Measurements from ENCODE around the gene SCUBE2. TPM values are rescaled to one million over a fixed set of nuclear protein-coding genes. Genes with fewer than 3 reads are reported as not detected.

SCUBE2 gene
- total RNA-seq, 1 donor from 2014 or later = 2.5 TPM

GRCh38 chr11:9069862-9070470 is 21.4 kb downstream of the SCUBE2 start:
- peaks cover 5% of the 10 kb centered on the region for H3K9me3 Mint-ChIP-seq (ENCODE audit: unreplicated experiment)
- no peak for DNase-seq
- H3K4me1 Mint-ChIP-seq (ENCODE audit: low read depth, unreplicated experiment) = peaks cover 37% of the 10 kb centered on the region
- no peaks in the 10 kb centered on the region for H3K27me3 Mint-ChIP-seq (ENCODE audit: unreplicated experiment)
- no peak for TF ChIP-seq CTCF (IDR thresholded peaks at IDR 0.05; ENCODE audit: partially characterized antibody, unreplicated experiment)
- H3K4me3 Mint-ChIP-seq (ENCODE audit: unreplicated experiment) = peak overlapping the region; percentile 1
- no peak overlapping the region for H3K27ac Mint-ChIP-seq (ENCODE audit: unreplicated experiment)
- no peaks in the 10 kb centered on the region for H3K36me3 Mint-ChIP-seq (ENCODE audit: unreplicated experiment)

GRCh38 chr11:9069256-9069655 is 22.1 kb downstream of the SCUBE2 start:
- H3K4me1 Mint-ChIP-seq (ENCODE audit: low read depth, unreplicated experiment) = peaks cover 37% of the 10 kb centered on the region
- H3K36me3 Mint-ChIP-seq (ENCODE audit: unreplicated experiment) = no peaks in the 10 kb centered on the region
- peak overlapping the region; percentile 46 for H3K27ac Mint-ChIP-seq (ENCODE audit: unreplicated experiment)
- H3K27me3 Mint-ChIP-seq (ENCODE audit: unreplicated experiment) = no peaks in the 10 kb centered on the region
- DNase-seq = peak; percentile 57
- peaks cover 5% of the 10 kb centered on the region for H3K9me3 Mint-ChIP-seq (ENCODE audit: unreplicated experiment)
- H3K4me3 Mint-ChIP-seq (ENCODE audit: unreplicated experiment) = no peak overlapping the region
- no peak for TF ChIP-seq CTCF (IDR thresholded peaks at IDR 0.05; ENCODE audit: partially characterized antibody, unreplicated experiment)

- H3K4me1 Mint-ChIP-seq (ENCODE audit: low read depth, unreplicated experiment) = peaks cover 37% of the 10 kb centered on the region
- no peaks in the 10 kb centered on the region for H3K27me3 Mint-ChIP-seq (ENCODE audit: unreplicated experiment)
- DNase-seq = peak; percentile 78
- H3K27ac Mint-ChIP-seq (ENCODE audit: unreplicated experiment) = peak overlapping the region; percentile 95
- H3K36me3 Mint-ChIP-seq (ENCODE audit: unreplicated experiment) = no peaks in the 10 kb centered on the region
- H3K9me3 Mint-ChIP-seq (ENCODE audit: unreplicated experiment) = peaks cover 6% of the 10 kb centered on the region
- TF ChIP-seq CTCF (IDR thresholded peaks at IDR 0.05; ENCODE audit: partially characterized antibody, unreplicated experiment) = no peak
- peak overlapping the region; percentile 83 for H3K4me3 Mint-ChIP-seq (ENCODE audit: unreplicated experiment)
Measured at GRCh38 chr11:9066433-9066925, 24.9 kb downstream of the SCUBE2 start.

- no peak for TF ChIP-seq CTCF (IDR thresholded peaks at IDR 0.05; ENCODE audit: partially characterized antibody, unreplicated experiment)
- peak overlapping the region; percentile 55 for H3K4me3 Mint-ChIP-seq (ENCODE audit: unreplicated experiment)
- H3K4me1 Mint-ChIP-seq (ENCODE audit: low read depth, unreplicated experiment) = peaks cover 33% of the 10 kb centered on the region
- no peaks in the 10 kb centered on the region for H3K36me3 Mint-ChIP-seq (ENCODE audit: unreplicated experiment)
- DNase-seq = no peak
- no peaks in the 10 kb centered on the region for H3K27me3 Mint-ChIP-seq (ENCODE audit: unreplicated experiment)
- peaks cover 6% of the 10 kb centered on the region for H3K9me3 Mint-ChIP-seq (ENCODE audit: unreplicated experiment)
- H3K27ac Mint-ChIP-seq (ENCODE audit: unreplicated experiment) = peak overlapping the region; percentile 95
Measured at GRCh38 chr11:9065607-9066432, 25.6 kb downstream of the SCUBE2 start.

- Mint-ChIP-seq H3K4me3 (ENCODE audit: unreplicated experiment) (no peak overlapping the region), H3K27me3 (ENCODE audit: unreplicated experiment) (no peaks in the 10 kb centered on the region), H3K36me3 (ENCODE audit: unreplicated experiment) (no peaks in the 10 kb centered on the region), H3K9me3 (ENCODE audit: unreplicated experiment) (peaks cover 2% of the 10 kb centered on the region), H3K27ac (ENCODE audit: unreplicated experiment) (no peak overlapping the region), H3K4me1 (ENCODE audit: low read depth, unreplicated experiment) (peaks cover 13% of the 10 kb centered on the region)
- TF ChIP-seq CTCF (IDR thresholded peaks at IDR 0.05; ENCODE audit: partially characterized antibody, unreplicated experiment) = no peak
- no peak for DNase-seq
Measured at GRCh38 chr11:9061807-9062206, 29.6 kb downstream of the SCUBE2 start.
